SK-MEL-5 (cell line): ENCODE data around the gene GSAP. TPM values are rescaled to one million over a fixed set of nuclear protein-coding genes. Genes with fewer than 3 reads are reported as not detected.

Source experiments
- DNase-seq: peaks from one replicate; pipeline ENCODE4 v3.0.0-alpha.2; 2016; ENCODE audit warnings: low read depth, low spot score
- in situ Hi-C: cut with HindIII; loops from 2 replicates; pipeline ENCODE4 v1.10.0; 2016; ENCODE audit warnings: low sequenced_read_pairs, high pct_unique_total_duplicates, low pct_unique_long_range_greater_than_20kb
- total RNA-seq: library from RNA; depleted of rRNA; stranded (reverse); fragments of >200 nt; shearing (Covaris generic); gene quantifications from 2 replicates; pipeline ENCODE4 v1.2.3, GENCODE V29; 2014

The GSAP gene
- total RNA-seq, 1 experiment from 2014 or later, result 11.1 TPM

DNA sequence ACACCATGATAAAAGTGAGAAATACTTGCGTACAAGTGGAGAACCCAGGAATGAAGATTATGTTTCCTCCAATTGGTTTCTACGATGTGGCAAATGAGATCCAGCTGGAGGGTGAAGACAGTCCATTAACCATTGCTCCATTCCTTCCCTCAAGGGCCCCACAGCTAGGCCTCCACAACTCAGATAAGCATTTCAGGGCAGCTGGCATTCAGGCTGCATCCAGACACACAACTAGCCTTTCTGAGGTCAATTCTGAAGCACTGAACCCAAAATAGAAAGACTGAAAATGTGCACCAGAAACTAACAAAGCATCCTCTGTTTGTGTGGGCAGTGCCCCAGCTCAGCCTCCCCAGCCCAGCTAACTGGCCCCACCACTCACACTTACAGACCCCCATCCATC lies 94.8 kb downstream of the GSAP start:
- in situ Hi-C loops, result no loop called here
- DNase-seq, result peak; percentile 40

DNA sequence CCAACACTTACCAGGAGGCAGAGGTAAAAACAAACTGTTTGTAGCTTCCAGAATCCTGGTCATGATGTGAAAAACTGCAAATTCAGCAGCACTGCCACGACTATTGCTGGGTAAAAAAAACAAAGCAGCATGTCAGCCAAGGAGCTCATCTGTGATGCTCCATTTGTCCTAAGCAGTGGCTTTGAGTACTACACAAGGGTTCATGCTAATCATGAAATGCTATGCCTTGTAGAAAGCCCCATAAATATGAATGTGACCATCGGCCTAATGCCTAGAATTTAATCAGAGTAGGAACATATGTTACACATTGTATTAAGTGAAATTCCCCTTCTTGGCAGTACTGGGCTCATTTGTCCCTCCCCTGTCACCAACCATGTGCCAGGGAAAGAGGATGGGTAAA lies 95.4 kb downstream of the GSAP start:
- in situ Hi-C loops, result no loop called here
- no peak for DNase-seq

DNA sequence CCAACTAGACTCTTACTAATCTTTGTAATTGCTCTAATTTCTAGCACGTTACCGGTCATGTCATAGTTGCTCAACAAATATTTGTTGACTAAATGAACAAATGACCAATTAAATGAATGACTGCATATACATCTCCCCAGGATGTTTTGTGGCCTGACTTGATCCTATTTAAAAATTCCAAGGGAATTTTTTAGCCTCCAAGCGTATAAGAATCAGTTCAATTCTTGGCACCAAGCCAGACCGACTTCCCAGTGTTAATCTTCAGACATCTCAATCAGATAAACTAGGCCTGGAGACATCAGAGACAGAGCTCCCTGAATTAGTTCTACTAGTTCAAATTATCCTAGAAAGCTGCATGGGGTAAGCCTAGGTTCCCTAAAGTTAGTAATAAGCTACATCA lies 96.0 kb downstream of the GSAP start:
- no peak for DNase-seq
- in situ Hi-C loops, result no loop called here

DNA sequence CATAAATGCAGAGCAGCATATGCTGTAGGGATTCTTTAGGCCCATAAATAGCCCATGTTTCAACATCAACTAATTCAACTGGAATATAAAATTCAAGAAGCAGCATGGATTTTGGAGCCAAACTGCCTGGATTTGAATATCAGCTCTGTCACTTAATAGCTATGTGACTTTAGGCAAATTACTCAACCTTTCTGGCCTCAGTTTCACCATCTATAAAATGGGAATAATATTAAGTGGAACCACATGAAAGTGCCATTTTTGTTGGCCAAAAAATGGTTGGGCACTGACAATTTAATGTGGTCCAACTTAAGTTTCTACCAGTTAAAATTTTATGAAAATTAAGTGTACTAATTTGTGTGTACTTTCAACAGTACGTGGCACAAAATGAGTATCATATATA lies 98.1 kb downstream of the GSAP start:
- in situ Hi-C loops, result no loop called here
- no peak for DNase-seq

DNA sequence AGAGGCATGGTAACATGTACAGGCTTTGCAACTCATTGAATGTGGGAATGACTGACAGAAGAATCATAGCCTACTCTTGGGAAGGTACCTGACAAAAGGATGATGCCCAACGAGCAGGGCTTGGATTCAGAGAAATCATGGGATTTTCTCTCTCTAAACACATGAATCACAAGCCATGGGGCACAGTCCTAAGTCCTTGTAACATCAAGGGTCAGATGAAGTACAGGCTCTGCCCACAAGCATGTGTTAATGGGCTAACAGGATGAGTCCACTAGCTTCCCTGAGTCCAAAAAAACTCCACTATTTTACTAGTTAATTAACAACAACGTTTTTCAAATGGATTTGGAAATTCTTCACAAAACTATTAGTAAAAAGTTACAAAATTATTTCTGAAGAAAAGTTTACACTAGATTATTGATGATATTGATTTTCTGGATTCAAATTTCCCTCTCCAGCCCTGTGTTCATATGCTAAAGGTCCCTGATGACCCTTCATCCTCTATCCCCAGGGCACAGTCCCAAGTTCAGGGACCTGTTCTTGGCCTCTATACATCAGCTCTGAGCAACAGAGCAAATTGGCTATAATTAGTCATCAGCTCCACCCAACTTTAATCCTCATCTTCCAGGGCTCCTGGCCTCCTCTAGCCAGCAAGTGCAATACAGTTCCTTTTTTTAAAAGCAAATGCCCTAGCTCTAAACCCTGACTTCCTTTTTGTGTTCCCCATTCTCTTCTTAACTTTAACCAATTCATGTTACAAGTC lies 99.8 kb downstream of the GSAP start:
- in situ Hi-C loops, result no loop called here
- no peak for DNase-seq

DNA sequence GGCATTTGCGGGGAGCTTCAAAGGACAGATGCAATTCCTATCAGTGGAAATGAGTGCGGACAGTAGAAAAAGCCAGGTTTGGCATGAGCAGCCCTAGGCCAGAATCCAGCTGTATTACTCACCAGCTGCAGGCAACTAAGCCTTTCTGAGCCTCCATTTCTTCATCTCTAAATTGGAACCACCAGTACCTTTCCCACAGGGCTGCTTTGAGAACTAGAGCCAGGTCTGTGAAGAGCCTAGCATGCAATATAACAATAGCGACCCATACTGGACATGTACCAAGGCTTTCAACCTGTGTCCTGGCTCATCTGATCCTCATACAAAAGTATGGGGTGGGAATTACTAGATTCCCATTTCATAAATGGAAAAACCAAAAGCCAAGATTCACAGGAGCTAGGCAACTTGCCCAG lies 101.0 kb downstream of the GSAP start:
- in situ Hi-C loops, result no loop called here
- DNase-seq, result no peak

DNA sequence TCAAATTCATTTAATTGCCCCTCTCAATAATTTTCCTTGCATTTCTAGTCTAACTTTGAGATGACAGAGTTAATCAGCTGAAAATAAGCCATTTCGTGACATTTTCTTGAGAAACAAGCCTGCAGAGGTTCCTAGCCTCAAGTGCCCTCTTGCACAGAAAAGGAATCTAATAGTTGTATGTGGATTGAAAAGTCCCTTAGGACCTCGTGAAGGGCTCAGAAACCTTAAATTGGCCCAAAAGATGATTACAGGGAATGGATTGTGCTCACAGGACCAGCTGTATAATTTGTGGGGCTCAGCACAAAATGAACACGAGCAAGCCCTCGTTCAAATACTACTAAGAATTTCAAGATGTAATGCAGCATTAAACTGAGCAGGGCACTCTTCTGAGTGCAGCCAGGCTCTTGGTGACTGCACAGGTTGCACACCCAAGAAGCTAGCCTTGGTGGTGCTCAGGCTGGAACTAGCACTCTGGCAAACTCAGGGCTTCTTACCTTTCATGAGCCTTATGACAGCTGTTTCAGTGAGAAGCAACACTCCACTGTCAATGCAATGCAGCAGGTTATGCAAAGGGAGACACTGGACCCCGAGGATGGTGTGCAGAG lies 102.2 kb downstream of the GSAP start:
- no peak for DNase-seq
- in situ Hi-C loops, result no loop called here

DNA sequence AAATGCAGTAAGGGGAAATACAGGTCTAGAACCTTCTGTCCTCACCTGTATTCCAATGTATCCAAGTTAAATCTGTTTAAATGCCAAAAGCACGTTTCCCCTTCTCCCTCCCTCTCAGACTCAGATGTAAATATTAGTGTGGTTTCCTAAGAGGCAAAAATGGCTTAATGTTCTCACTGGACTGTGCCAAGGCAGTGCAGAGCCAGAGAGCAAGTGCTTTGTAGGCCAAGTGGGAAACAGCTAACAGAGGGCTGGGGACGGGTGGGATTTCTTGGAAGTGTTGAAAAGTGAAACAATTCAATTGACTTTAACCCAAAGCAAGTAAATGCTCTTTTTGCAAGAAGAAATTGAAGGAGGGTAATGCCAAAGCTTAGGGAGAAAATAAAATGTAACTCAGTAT lies 103.1 kb downstream of the GSAP start:
- in situ Hi-C loops, result no loop called here
- no peak for DNase-seq

DNA sequence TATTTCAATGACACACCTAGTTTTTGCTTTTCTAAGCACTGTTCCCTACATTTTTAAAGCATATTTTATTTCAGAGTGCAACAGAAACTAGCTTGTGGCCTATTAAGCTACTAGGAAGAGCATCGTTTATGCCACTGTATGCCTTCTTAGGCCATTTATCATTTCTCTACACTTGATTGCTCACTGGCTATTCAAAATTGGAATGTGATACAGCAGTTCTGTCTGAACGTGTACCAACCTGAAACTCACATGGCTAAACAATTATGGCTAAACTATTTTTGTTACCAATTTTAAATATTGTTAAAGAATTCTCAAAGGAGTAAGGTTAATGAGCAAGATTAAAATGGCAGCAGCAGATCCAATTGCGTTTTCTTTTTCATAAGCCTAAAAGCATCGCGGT lies 105.2 kb downstream of the GSAP start:
- DNase-seq, result no peak
- in situ Hi-C loops, result no loop called here

DNA sequence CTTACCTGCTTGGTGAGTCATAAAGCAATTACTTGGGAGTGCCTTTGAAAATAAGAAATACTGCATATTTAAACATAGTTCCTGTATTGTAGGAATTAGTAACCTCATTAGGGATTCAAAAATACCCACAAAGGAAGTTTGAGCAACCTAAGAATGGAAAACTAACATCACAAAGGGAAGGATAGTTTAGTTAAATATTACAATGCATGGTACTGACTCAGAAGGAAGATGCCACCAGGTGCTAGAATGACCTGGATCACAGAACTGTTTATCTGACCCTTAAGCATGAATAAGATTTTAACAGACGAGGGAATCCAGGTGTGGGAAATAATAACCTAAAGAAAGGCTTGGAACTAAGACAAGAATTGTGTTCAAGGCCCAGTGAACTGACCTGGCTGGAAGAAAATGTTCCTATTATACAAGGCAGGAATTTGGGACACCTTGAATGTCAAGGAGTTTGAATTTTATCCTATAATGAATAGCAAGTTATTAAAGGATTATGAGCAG lies 106.4 kb downstream of the GSAP start:
- no peak for DNase-seq
- in situ Hi-C loops, result no loop called here

DNA sequence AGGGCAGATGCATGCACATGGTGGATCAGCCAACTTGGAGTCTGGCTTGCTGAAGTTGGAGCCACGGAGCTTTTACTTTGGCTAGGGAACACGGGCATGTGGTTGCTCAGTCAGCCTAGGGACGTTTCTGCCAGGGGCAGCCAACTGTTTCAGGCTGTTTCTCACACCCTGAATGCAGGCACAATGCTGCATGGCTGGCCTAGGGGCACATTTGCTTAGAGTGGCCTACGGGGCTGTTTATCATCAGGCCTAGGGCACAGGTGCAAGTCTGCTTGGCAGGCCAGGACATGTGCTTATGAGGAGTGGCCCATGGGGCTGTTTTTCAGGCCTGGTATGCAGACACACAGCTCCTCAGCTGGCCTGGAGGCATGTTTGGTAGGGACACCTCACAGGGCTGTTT lies 107.4 kb downstream of the GSAP start:
- no peak for DNase-seq
- in situ Hi-C loops, result no loop called here

DNA sequence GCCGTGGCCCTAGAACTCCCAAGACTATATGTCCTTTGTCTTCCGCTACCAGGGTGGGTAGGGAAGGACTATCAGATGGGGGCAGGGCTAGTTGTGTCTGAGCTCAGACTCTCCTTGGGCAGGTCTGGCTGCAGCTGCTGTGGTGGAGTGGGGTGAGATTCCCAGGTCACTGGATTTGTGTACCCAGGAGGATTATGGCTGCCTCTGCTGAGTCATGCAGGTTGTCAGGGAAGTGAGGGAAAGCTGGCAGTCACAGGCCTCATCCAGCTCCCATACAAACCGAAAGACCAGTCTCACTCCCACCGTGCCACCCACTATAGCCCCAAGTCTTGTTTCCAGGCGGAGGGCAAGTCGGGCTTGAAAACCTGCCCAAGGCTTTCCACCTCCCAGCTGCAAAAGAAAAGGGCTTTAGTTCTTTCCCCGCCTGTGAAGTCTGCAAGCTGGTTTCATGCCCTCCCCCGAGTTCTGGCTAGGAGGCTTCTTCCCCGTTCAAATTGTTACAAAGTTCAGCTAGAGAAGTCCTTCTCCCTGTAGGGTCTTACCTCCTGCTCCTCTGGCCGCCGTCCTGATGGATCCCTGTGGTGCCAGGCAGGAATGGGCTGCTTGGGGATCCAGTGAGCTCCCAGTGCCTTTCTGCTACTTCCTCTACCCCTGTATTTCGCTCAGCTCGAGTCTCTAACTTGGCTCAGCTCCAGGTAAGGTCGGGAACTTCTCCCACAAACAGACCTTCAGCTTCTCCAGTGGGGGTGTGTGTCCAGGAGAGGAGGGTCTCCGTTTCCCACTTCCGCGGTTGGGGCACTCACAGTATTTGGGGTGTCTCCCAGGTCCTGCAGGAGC lies 109.7 kb downstream of the GSAP start:
- in situ Hi-C loops, result no loop called here
- no peak for DNase-seq

DNA sequence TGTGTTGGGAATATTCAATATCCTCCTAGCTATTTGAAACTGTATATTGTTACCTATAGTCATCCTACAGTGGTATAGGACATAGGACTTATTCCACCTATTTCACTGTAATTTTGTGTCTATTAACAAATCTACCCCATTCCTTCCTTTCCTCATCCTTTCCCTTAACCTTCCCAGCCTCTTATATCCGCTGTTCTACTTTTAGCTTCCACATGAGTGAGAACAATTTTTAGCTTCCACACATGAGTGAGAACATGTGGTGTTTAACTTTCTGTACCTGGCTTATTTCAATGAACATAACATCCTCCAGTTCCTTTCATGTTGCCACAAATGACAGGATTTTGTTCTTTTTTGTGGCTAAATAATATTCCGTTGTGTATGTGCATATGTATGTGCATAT lies 120.6 kb downstream of the GSAP start:
- in situ Hi-C loops, result no loop called here
- no peak for DNase-seq

DNA sequence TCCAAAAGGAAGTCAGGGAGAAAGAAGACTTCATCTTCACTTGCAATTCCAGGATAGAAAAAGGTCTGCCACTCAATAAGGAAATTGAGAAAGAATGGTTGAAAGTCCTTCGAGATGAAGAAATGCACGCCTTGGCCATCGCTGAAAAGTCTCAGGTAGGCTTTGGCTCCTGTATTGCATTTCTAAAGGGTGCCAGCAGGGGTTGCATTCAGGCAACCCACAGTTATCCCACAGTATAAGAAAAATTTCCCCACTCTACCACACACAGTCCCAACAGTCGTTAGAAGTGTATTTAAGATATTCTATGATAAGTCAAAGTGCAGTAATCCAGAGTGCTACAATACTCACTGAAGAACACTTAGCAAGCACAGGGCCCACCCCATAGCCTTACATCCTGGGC lies 123.1 kb downstream of the GSAP start:
- peak; percentile 14 for DNase-seq

DNA sequence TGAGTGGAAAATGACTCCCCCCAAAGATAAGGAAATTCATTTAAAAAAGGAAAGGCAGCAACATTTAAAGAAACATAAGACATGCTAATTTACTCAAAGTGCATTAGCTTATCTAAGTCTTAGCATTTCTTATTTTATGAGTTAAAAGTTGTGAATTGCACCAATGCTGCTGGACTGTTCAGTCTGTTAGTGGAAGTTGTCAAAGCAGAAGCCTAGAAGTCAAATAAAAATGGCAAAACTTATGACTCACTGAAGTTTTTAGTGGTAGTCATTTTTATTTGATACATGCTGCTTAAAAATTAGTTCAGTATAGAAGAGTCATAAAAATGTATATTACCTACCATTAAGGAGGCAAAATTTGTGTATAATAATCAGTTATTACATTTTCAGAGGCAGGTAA lies 125.7 kb downstream of the GSAP start:
- in situ Hi-C loops, result no loop called here
- no peak for DNase-seq

More for the DNA sequence above, 123.1 kb downstream of the GSAP start:
- in situ Hi-C loops, result no loop called here

DNA sequence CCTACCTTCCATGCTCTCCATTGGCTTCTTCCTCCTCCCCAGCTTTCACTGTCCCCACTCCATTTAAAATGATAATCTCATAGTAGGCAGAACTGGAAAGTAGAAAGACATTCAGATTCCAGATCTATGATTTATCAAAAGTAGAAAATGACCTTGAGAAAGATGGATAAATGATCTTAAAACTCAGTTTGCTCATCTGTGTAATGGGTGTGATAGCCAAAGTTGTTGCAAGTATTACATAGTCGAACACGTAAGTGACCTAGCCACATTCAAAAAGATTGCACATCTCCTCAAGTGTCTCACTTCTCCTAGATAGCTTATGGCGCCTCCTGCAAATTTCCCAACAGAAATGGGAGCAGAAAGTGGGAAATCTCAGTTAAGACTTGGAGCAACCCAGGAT lies 126.8 kb downstream of the GSAP start:
- in situ Hi-C loops, result no loop called here
- DNase-seq, result no peak

DNA sequence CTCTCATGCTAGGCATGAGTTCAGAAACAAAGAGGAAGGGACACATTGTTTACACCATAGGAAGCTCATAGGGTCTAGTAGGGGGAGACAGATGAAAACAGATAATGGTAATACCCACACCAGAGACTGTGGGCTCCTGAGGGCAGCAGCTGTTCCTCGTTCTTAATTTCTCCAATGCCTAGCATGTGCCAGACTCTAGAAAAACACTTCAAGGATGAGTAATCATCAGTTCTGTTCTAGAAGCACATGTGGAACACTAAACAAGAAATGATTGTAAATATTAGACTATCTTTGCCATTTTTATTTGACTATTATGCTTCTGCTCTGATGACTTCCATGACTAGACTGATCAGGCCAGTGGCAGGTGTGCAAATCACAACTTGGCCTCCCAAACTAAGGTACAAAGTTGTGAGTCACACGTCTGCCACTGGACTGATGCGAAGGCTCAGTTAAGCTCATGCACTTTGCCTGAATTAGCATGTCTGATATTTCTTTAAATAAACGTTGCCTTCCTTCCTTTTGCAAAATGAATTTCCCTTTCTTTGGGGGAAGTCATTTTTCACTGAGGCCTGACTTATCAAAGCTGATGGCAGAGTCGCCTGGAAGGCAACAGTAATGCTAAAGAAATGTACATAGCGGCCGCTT lies 127.4 kb downstream of the GSAP start:
- in situ Hi-C loops, result no loop called here
- DNase-seq, result no peak

DNA sequence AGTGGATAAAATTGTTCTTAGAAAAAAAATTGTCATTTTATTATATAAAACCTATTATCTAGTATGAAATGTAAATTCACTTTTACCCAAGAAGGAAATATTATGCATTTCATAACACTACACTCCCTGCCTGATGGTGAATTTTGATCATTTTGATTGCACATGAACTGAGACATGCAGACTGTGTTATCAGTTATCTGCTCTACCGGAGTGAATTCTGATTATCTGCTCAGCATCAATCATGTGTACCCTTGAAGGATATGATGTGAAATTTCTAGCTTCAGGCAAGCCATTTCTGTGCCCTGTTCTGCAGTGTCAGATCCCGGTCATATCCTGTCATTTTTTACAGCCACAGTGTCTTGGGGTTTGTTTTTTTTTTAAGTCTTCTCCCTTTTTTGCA lies 131.5 kb downstream of the GSAP start:
- in situ Hi-C loops, result no loop called here
- DNase-seq, result no peak
